A673 (cell line): ENCODE data around the gene TOR1B.

Experiments used
- CTCF ChIP-seq: fragments of 300-800, 200-600 bp; sonication (generic); conservative IDR thresholded peaks from 2 replicates; pipeline ENCODE4 v1.5.1; 2017; ENCODE audit warnings: low read depth, mild to moderate bottlenecking, antibody characterized with exemption, low read length, moderate library complexity, mixed read lengths
- EZH2 ChIP-seq: fragments of 200-600 bp; sonication (generic); IDR thresholded peaks from 2 replicates; pipeline ENCODE4 v1.6.1; 2017; ENCODE audit warnings: borderline replicate concordance, low read depth, mild to moderate bottlenecking, mixed read lengths, antibody characterized with exemption, low read length; ENCODE audit not compliant: poor library complexity, severe bottlenecking

DNA sequence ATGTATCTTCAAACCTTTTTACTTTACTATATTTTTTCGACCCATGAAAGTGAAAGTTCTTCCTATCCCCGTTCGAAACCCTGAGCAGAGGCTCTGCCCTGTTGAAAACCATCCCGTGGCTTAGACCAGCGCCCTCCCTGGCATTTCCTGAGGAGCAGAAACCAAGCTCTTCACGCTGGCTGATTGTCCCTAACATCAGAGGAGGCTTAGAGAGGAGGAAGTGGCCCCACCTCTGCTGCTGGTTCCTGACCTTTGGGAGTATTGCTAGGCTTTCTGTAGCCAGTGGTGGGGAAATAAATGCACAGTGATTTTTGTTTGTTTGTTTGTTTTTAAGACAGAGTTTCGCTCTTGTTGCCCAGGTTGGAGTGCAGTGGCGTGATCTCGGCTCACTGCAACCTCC is 45.9 kb upstream of the TOR1B start:
- no peak for TF ChIP-seq CTCF
- no peak for TF ChIP-seq EZH2
